ENCODE data around the gene TACR1. TPM values are rescaled to one million over a fixed set of nuclear protein-coding genes. Genes with fewer than 3 reads are reported as not detected.

The TACR1 gene
- polyA plus RNA-seq, 1 donor from 2014 or later: 0.78 TPM

- Histone ChIP-seq H3K4me2 (ENCODE audit: low read length) (no peak overlapping the region), H3F3A (ENCODE audit: insufficient read depth, low read length, poor library complexity, severe bottlenecking) (no peaks in the 10 kb centered on the region), H3K9me2 (ENCODE audit: insufficient read depth, low read length) (no peaks in the 10 kb centered on the region), H2AFZ (ENCODE audit: low read depth, low read length) (no peak overlapping the region), H3K27ac (ENCODE audit: low read length) (no peak overlapping the region), H3K36me3 (ENCODE audit: insufficient read depth, low read length) (no peaks in the 10 kb centered on the region), H3K27me3 (ENCODE audit: insufficient read depth, low read depth, low read length) (no peaks in the 10 kb centered on the region), H3K9me3 (ENCODE audit: low read length) (no peaks in the 10 kb centered on the region), H3K79me2 (replicated peaks; ENCODE audit: insufficient read depth, low read length) (no peaks in the 10 kb centered on the region), H3K4me3 (ENCODE audit: low read length) (no peak overlapping the region), H3K9ac (ENCODE audit: low read length) (no peak overlapping the region), H4K20me1 (ENCODE audit: insufficient read depth) (no peaks in the 10 kb centered on the region)
- TF ChIP-seq REST (IDR thresholded peaks at IDR 0.05; ENCODE audit: borderline replicate concordance) (no peak), RAD21 (conservative IDR thresholded peaks at IDR 0.05) (no peak), CTCF (IDR thresholded peaks at IDR 0.05; ENCODE audit: poor library complexity, severe bottlenecking) (no peak), POLR2AphosphoS5 (IDR thresholded peaks at IDR 0.05) (no peak), TAF1 (IDR thresholded peaks at IDR 0.05; ENCODE audit: low read depth) (no peak), EP300 (conservative IDR thresholded peaks at IDR 0.05; ENCODE audit: poor library complexity, severe bottlenecking) (no peak), SMC3 (conservative IDR thresholded peaks at IDR 0.05; ENCODE audit: poor library complexity) (no peak), MXI1 (conservative IDR thresholded peaks at IDR 0.05; ENCODE audit: poor library complexity, severe bottlenecking) (no peak), EZH2 (IDR thresholded peaks at IDR 0.05; ENCODE audit: borderline replicate concordance, insufficient read depth, low read length, poor library complexity, severe bottlenecking) (no peak)
Measured at GRCh38 chr2:75123876-75124275, 75.4 kb downstream of the TACR1 start.

- no peak overlapping the region for H3K9ac ChIP-seq (ENCODE audit: low read length)
- no peak overlapping the region for H3K4me3 ChIP-seq (ENCODE audit: low read length)
- no peak overlapping the region for H2AFZ ChIP-seq (ENCODE audit: low read depth, low read length)
- no peaks in the 10 kb centered on the region for H3F3A ChIP-seq (ENCODE audit: insufficient read depth, low read length, poor library complexity, severe bottlenecking)
- no peaks in the 10 kb centered on the region for H3K9me3 ChIP-seq (ENCODE audit: low read length)
- no peak for TF ChIP-seq REST (IDR thresholded peaks at IDR 0.05; ENCODE audit: borderline replicate concordance)
- no peak for TF ChIP-seq TAF1 (IDR thresholded peaks at IDR 0.05; ENCODE audit: low read depth)
- TF ChIP-seq CTCF (IDR thresholded peaks at IDR 0.05; ENCODE audit: poor library complexity, severe bottlenecking): no peak
- TF ChIP-seq SMC3 (conservative IDR thresholded peaks at IDR 0.05; ENCODE audit: poor library complexity): no peak
- no peak for TF ChIP-seq RAD21 (conservative IDR thresholded peaks at IDR 0.05)
- no peak for TF ChIP-seq POLR2AphosphoS5 (IDR thresholded peaks at IDR 0.05)
- TF ChIP-seq EZH2 (IDR thresholded peaks at IDR 0.05; ENCODE audit: borderline replicate concordance, insufficient read depth, low read length, poor library complexity, severe bottlenecking): no peak
- no peak for TF ChIP-seq MXI1 (conservative IDR thresholded peaks at IDR 0.05; ENCODE audit: poor library complexity, severe bottlenecking)
- H3K9me2 ChIP-seq (ENCODE audit: insufficient read depth, low read length): no peaks in the 10 kb centered on the region
- no peaks in the 10 kb centered on the region for H3K79me2 ChIP-seq (replicated peaks; ENCODE audit: insufficient read depth, low read length)
- no peaks in the 10 kb centered on the region for H3K27me3 ChIP-seq (ENCODE audit: insufficient read depth, low read depth, low read length)
- H3K27ac ChIP-seq (ENCODE audit: low read length): no peak overlapping the region
- no peaks in the 10 kb centered on the region for H3K36me3 ChIP-seq (ENCODE audit: insufficient read depth, low read length)
- H4K20me1 ChIP-seq (ENCODE audit: insufficient read depth): no peaks in the 10 kb centered on the region
- no peak overlapping the region for H3K4me2 ChIP-seq (ENCODE audit: low read length)
Measured at GRCh38 chr2:75113231-75113869, 86.0 kb downstream of the TACR1 start.
